Gastroesophageal sphincter (tissue), 4 donors: ENCODE results near the gene MOB3A. TPM values are rescaled to one million over a fixed set of nuclear protein-coding genes. Genes with fewer than 3 reads are reported as not detected.

ENCODE experiments used
- ATAC-seq: fragments of 150-250 bp; one replicate; pipeline ENCODE4 v1.9.1; 2016; ENCODE audit warnings: mild to moderate bottlenecking, moderate library complexity
- H3K27ac ChIP-seq, 4 donors: fragments of 200-600 bp; sonication (generic) in 3 of 4; 1 replicate in 3 of 4; 2 replicates in 1 of 4; pipeline ENCODE4 v1.5.1; 2016 to 2019
- H3K27me3 ChIP-seq: fragments of 200-600 bp; sonication (generic); one replicate; pipeline ENCODE4 v1.5.1; 2019
- H3K36me3 ChIP-seq, 2 donors: fragments of 200-600 bp; sonication (generic); one replicate each; pipeline ENCODE4 v1.5.1; 2019; ENCODE audit warnings: control low read depth in 1 of 2
- H3K4me1 ChIP-seq, 3 donors: fragments of 200-600 bp; sonication (generic); 1 replicate in 2 of 3; 2 replicates in 1 of 3; pipeline ENCODE4 v1.5.1; 2016 to 2019; ENCODE audit warnings: control low read depth in 2 of 3
- H3K4me3 ChIP-seq, 2 donors: fragments of 200-600 bp; sonication (generic); one replicate each; pipeline ENCODE4 v1.5.1; 2019; ENCODE audit warnings: mild to moderate bottlenecking in 1 of 2, moderate library complexity in 1 of 2
- H3K9me3 ChIP-seq, 3 donors: fragments of 200-600 bp; sonication (generic); one replicate each; pipeline ENCODE4 v1.5.1; 2017 to 2019; ENCODE audit warnings: control low read depth in 2 of 3
- EP300 ChIP-seq: sonication (generic); formaldehyde crosslinking; IDR thresholded peaks from one replicate; pipeline ENCODE4 v1.6.1; 2017; ENCODE audit warnings: antibody characterized with exemption, mild to moderate bottlenecking
- POLR2A ChIP-seq, 2 donors: fragments of 450-650 bp; IDR thresholded peaks; one replicate each; pipeline ENCODE4 v1.6.1; 2017; ENCODE audit warnings: antibody characterized with exemption in 2 of 2, mild to moderate bottlenecking in 2 of 2, moderate library complexity in 1 of 2
- POLR2AphosphoS5 ChIP-seq: sonication (generic); formaldehyde crosslinking; IDR thresholded peaks from one replicate; pipeline ENCODE4 v1.6.1; 2017; ENCODE audit warnings: antibody characterized with exemption
- WGBS, 2 donors: methylation state at CpG; one replicate each; pipeline ENCODE4 v1.1.5; 2018; ENCODE audit warnings: low coverage in 1 of 2; 5-methylcytosine and 5-hydroxymethylcytosine counted together
- total RNA-seq, 4 donors: library from RNA; depleted of rRNA; stranded (reverse); fragments of >200 nt; gene quantifications; one replicate each; pipeline ENCODE4 v1.1.0, GENCODE V29; 2016
- TF ChIP-seq, protein P1 (sequence below), 4 experiments: fragments of 200-600 bp in 2 of 4; fragments of 450-650 bp in 2 of 4; sonication (generic) in 1 of 4; IDR thresholded peaks; one replicate each; pipeline ENCODE4 v1.5.1; 2017 to 2019; ENCODE audit warnings: antibody characterized with exemption in 4 of 4, mild to moderate bottlenecking in 2 of 4, moderate library complexity in 2 of 4

Gene MOB3A
- total RNA-seq, 4 donors from 2014 or later, result 29.0 to 69.9 (median 38.6) TPM

DNA sequence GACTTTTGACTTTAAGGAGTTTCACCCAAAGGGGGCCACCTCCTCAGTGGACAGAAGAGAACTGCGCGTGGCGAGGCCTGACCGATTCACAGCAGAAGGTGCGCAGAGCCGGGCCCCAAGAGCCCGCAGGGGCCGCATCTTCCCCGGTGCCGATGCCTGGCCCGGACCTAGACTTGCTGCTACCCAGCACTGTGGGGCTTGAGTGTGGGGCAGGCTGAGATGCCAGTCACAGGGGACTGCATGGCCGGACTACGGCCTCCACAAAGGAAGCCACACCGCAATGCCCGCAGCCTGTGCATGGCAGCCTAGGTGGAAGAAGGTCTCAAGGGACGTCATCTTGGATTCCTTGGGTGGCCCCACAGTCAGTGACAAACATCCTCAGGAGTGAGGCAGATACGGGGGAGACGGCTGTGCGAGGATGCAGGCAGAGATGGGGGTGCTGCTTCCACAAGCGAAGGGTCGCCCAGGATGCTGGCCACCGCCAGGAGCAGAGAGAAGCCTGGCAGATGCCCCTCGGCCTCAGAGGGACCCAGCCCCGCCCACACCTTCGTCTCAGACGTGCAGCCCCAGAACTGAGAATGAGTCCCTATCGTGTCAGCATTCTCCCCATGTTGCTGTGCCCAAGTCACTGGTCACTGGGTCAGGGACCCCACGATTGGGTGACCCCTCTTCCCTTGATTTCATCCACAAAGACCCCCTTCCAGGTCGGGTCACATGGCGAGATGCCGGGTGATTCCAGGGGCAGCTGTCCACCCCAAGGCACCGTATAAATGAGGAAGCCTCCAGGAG, 16.9 kb downstream of the MOB3A start:
- no peak for ATAC-seq
- 85% methylated on average over 4 of the region's 32 CpGs; no CpG with 5 or more reads in 1 of the 2 donors for WGBS, 2 donors
- no peak overlapping the region for H3K4me3 ChIP-seq
- H3K27ac ChIP-seq, result no peak overlapping the region
- TF ChIP-seq POLR2AphosphoS5, result no peak
- no peak for TF ChIP-seq POLR2A (IDR thresholded peaks at IDR 0.05)
- no peak for TF ChIP-seq EP300
- TF ChIP-seq, protein P1, sequence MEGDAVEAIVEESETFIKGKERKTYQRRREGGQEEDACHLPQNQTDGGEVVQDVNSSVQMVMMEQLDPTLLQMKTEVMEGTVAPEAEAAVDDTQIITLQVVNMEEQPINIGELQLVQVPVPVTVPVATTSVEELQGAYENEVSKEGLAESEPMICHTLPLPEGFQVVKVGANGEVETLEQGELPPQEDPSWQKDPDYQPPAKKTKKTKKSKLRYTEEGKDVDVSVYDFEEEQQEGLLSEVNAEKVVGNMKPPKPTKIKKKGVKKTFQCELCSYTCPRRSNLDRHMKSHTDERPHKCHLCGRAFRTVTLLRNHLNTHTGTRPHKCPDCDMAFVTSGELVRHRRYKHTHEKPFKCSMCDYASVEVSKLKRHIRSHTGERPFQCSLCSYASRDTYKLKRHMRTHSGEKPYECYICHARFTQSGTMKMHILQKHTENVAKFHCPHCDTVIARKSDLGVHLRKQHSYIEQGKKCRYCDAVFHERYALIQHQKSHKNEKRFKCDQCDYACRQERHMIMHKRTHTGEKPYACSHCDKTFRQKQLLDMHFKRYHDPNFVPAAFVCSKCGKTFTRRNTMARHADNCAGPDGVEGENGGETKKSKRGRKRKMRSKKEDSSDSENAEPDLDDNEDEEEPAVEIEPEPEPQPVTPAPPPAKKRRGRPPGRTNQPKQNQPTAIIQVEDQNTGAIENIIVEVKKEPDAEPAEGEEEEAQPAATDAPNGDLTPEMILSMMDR (IDR thresholded peaks at IDR 0.05), result no peak
- peaks cover 0 to 100% of the 10 kb centered on the region in 2 donors for H3K36me3 ChIP-seq
- H3K27me3 ChIP-seq, result no peaks in the 10 kb centered on the region
- H3K9me3 ChIP-seq, result no peaks in the 10 kb centered on the region
- peaks cover 0 to 49% (median 8%) of the 10 kb centered on the region in 3 donors for H3K4me1 ChIP-seq

DNA sequence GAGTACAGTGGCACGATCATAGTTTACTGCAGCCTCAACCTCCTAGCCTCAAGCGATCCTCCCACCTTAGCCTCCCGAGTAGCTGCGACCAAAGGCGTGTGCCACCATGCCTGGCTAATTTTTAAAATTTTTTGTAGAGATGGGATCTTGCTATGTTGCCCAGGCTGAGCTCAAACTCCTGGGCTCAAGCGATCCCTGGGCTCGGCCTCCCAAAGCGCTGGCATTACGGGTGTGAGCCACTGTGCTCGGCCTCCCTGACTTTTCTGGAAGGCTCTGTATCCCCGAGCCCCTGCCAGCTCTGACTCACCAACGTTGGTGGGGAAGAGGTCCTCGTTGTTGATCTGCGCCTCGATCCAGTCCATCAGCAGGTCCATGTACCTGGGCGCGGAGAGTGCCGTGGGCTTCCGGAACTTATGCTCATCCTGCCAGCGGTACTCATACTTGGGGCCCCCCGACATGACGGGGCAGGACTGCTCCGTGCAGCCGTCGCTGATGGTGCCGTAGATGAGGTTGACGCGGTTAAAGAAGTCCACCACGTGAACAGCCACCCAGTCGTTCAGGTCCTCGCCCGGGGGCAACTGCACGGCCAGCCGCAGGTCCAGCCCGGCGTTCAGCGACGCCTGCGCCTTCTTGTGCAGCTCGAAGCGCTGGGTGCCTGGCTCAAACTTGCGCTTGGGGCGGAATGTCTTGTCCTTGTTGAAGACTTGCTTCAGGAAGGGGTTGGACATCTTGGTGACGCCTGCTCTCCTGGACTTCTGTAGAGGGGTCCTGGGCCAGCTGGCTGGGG, 18.1 kb downstream of the MOB3A start:
- WGBS, 2 donors, result 96 to 100% methylated on average over 5 to 14 of the region's 44 CpGs
- H3K27me3 ChIP-seq, result no peaks in the 10 kb centered on the region
- H3K27ac ChIP-seq, result no peak overlapping the region
- H3K4me3 ChIP-seq, result no peak overlapping the region
- ATAC-seq, result no peak
- peaks cover 0 to 100% of the 10 kb centered on the region in 2 donors for H3K36me3 ChIP-seq
- peaks cover 0 to 39% (median 0%) of the 10 kb centered on the region in 3 donors for H3K4me1 ChIP-seq
- TF ChIP-seq, protein P1 (IDR thresholded peaks at IDR 0.05), result no peak
- TF ChIP-seq POLR2AphosphoS5, result no peak
- no peak for TF ChIP-seq POLR2A (IDR thresholded peaks at IDR 0.05)
- TF ChIP-seq EP300, result no peak
- no peaks in the 10 kb centered on the region for H3K9me3 ChIP-seq

DNA sequence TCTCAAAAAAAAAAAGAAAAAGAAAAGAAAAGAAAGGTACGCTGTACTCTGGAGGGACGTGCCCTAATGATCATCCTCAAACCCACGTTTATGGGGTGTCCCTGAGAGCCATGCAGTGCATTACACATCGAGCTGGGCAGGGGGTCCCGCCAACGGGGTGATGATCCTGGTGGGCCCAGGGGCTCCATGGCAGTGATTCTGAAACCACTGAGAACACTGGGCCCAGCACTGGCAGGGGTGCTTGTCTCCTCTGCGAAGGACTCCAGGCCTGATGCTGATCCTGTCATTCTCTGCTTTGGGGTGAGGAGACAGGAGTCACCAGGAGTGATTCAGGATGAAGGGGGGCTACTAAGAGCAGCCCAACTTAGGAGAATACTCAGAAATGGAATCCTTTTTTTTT, 18.7 kb downstream of the MOB3A start:
- H3K27me3 ChIP-seq, result no peaks in the 10 kb centered on the region
- H3K36me3 ChIP-seq, result peaks cover 0 to 100% of the 10 kb centered on the region in 2 donors

DNA sequence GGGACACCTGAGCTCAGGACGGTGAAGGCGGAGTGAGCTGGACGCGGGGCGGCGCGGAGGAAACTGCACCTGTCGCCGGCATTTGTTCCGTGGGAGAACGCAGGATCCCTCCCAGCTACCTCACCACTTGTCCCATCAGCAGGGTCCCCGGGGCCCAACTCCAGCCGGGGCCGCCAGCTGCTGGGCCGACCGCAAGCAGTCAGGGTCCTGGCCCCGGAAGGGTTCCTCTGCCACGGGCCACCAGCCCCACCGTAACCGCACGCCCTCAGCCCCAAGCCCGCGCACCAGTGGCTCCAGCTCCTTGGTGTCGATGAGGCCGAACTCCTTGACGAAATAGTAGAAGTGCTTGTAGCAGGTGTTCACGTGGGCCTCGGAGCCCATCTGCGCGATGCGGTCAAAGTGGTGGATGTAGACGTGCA, 19.6 kb downstream of the MOB3A start:
- 98 to 100% methylated on average over 3 to 12 of the region's 32 CpGs for WGBS, 2 donors
- no peak for TF ChIP-seq POLR2A (IDR thresholded peaks at IDR 0.05)
- TF ChIP-seq, protein P1 (IDR thresholded peaks at IDR 0.05), result no peak
- TF ChIP-seq POLR2AphosphoS5, result no peak
- no peak for TF ChIP-seq EP300
- no peak for ATAC-seq
- Histone ChIP-seq H3K4me3 (no peak overlapping the region), H3K27me3 (no peaks in the 10 kb centered on the region), H3K36me3 (peaks cover 0 to 100% of the 10 kb centered on the region in 2 donors), H3K27ac (no peak overlapping the region), H3K9me3 (no peaks in the 10 kb centered on the region), H3K4me1 (peaks cover 0 to 25% (median 0%) of the 10 kb centered on the region in 3 donors)

More for the DNA sequence above, 18.7 kb downstream of the MOB3A start:
- Histone ChIP-seq H3K4me1 (peaks cover 0 to 33% (median 0%) of the 10 kb centered on the region in 3 donors), H3K27ac (no peak overlapping the region), H3K9me3 (no peaks in the 10 kb centered on the region), H3K4me3 (no peak overlapping the region)
- TF ChIP-seq POLR2A (IDR thresholded peaks at IDR 0.05) (no peak), EP300 (no peak), POLR2AphosphoS5 (no peak)
- TF ChIP-seq, protein P1 (IDR thresholded peaks at IDR 0.05), result no peak
- no peak for ATAC-seq
- WGBS, 2 donors, result 81 to 100% methylated on average over 2 to 3 of the region's 7 CpGs
